Osteocyte (in vitro differentiated cells): Measurements from ENCODE around the gene PIP5K1B. TPM values are rescaled to one million over a fixed set of nuclear protein-coding genes. Genes with fewer than 3 reads are reported as not detected.

ENCODE experiments used
- DNase-seq: peaks from one replicate; pipeline ENCODE4 v3.0.0; 2021; ENCODE audit warnings: mixed read lengths; ENCODE audit not compliant: unreplicated experiment; ENCODE audit errors: extremely low spot score
- H3K27ac Mint-ChIP-seq: one replicate; pipeline ENCODE4 v1.8.0; 2021; ENCODE audit warnings: mild to moderate bottlenecking, mixed read lengths; ENCODE audit not compliant: unreplicated experiment
- H3K27me3 Mint-ChIP-seq: one replicate; pipeline ENCODE4 v1.8.0; 2021; ENCODE audit warnings: mixed read lengths; ENCODE audit not compliant: unreplicated experiment
- H3K36me3 Mint-ChIP-seq: one replicate; pipeline ENCODE4 v1.8.0; 2021; ENCODE audit warnings: mixed read lengths; ENCODE audit not compliant: unreplicated experiment
- H3K4me1 Mint-ChIP-seq: one replicate; pipeline ENCODE4 v1.8.0; 2021; ENCODE audit warnings: mixed read lengths; ENCODE audit not compliant: unreplicated experiment
- H3K4me3 Mint-ChIP-seq: one replicate; pipeline ENCODE4 v1.8.0; 2021; ENCODE audit warnings: mild to moderate bottlenecking, moderate library complexity, mixed read lengths; ENCODE audit not compliant: unreplicated experiment
- H3K9me3 Mint-ChIP-seq: one replicate; pipeline ENCODE4 v1.8.0; 2021; ENCODE audit warnings: mixed read lengths; ENCODE audit not compliant: unreplicated experiment
- total RNA-seq: library from RNA; stranded (reverse); gene quantifications from 2 replicates; pipeline ENCODE4 v1.2.1, GENCODE V29; 2021
- TF ChIP-seq, protein P1 (sequence below): fragments of 200-600 bp; sonication (generic); IDR thresholded peaks from 2 replicates; pipeline ENCODE4 v1.5.0; 2021; ENCODE audit warnings: antibody characterized with exemption, mild to moderate bottlenecking, moderate library complexity

PIP5K1B gene
- total RNA-seq, 1 donor from 2014 or later, result not detected

GRCh38 chr9:68907910-68908309 is 202.9 kb downstream of the PIP5K1B start:
- Mint-ChIP-seq H3K36me3 (no peaks in the 10 kb centered on the region), H3K9me3 (no peaks in the 10 kb centered on the region), H3K4me3 (no peak overlapping the region), H3K27me3 (peaks cover 11% of the 10 kb centered on the region), H3K4me1 (no peaks in the 10 kb centered on the region), H3K27ac (no peak overlapping the region)
- DNase-seq, result no peak
- TF ChIP-seq, protein P1, sequence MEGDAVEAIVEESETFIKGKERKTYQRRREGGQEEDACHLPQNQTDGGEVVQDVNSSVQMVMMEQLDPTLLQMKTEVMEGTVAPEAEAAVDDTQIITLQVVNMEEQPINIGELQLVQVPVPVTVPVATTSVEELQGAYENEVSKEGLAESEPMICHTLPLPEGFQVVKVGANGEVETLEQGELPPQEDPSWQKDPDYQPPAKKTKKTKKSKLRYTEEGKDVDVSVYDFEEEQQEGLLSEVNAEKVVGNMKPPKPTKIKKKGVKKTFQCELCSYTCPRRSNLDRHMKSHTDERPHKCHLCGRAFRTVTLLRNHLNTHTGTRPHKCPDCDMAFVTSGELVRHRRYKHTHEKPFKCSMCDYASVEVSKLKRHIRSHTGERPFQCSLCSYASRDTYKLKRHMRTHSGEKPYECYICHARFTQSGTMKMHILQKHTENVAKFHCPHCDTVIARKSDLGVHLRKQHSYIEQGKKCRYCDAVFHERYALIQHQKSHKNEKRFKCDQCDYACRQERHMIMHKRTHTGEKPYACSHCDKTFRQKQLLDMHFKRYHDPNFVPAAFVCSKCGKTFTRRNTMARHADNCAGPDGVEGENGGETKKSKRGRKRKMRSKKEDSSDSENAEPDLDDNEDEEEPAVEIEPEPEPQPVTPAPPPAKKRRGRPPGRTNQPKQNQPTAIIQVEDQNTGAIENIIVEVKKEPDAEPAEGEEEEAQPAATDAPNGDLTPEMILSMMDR, result no peak

- Mint-ChIP-seq H3K27me3 (peaks cover 6% of the 10 kb centered on the region), H3K4me1 (no peaks in the 10 kb centered on the region), H3K36me3 (no peaks in the 10 kb centered on the region), H3K4me3 (no peak overlapping the region), H3K27ac (no peak overlapping the region), H3K9me3 (no peaks in the 10 kb centered on the region)
- no peak for DNase-seq
- TF ChIP-seq, protein P1, result no peak
Observed at GRCh38 chr9:68912561-68912960, 207.5 kb downstream of the PIP5K1B start.

- H3K27ac Mint-ChIP-seq, result no peak overlapping the region
- no peaks in the 10 kb centered on the region for H3K4me1 Mint-ChIP-seq
- no peak for DNase-seq
- H3K36me3 Mint-ChIP-seq, result no peaks in the 10 kb centered on the region
- no peaks in the 10 kb centered on the region for H3K9me3 Mint-ChIP-seq
- H3K27me3 Mint-ChIP-seq, result peaks cover 6% of the 10 kb centered on the region
- TF ChIP-seq, protein P1, result no peak
- H3K4me3 Mint-ChIP-seq, result no peak overlapping the region
Observed at GRCh38 chr9:68913054-68913453, 208.0 kb downstream of the PIP5K1B start.

- no peak for DNase-seq
- H3K27ac Mint-ChIP-seq, result no peak overlapping the region
- no peaks in the 10 kb centered on the region for H3K4me1 Mint-ChIP-seq
- H3K36me3 Mint-ChIP-seq, result no peaks in the 10 kb centered on the region
- peaks cover 3% of the 10 kb centered on the region for H3K27me3 Mint-ChIP-seq
- no peak overlapping the region for H3K4me3 Mint-ChIP-seq
- TF ChIP-seq, protein P1, result no peak
- no peaks in the 10 kb centered on the region for H3K9me3 Mint-ChIP-seq
Observed at GRCh38 chr9:68914751-68915150, 209.7 kb downstream of the PIP5K1B start.

- TF ChIP-seq, protein P1, result no peak
- no peaks in the 10 kb centered on the region for H3K4me1 Mint-ChIP-seq
- no peaks in the 10 kb centered on the region for H3K9me3 Mint-ChIP-seq
- no peaks in the 10 kb centered on the region for H3K27me3 Mint-ChIP-seq
- no peaks in the 10 kb centered on the region for H3K36me3 Mint-ChIP-seq
- no peak for DNase-seq
- no peak overlapping the region for H3K4me3 Mint-ChIP-seq
- no peak overlapping the region for H3K27ac Mint-ChIP-seq
Observed at GRCh38 chr9:68919661-68920060, 214.6 kb downstream of the PIP5K1B start.
